IMR-90 (cell line): ENCODE results near the gene CCDC40. TPM values are rescaled to one million over a fixed set of nuclear protein-coding genes. Genes with fewer than 3 reads are reported as not detected.

Experiments used
- ATAC-seq: fragments of 200-7000 bp; cut with Tn5 transposase; 2 replicates; pipeline ENCODE4 v1.9.1; 2020; ENCODE audit warnings: low read depth, mild to moderate bottlenecking, moderate library complexity
- BruUV-seq: library from RNA; stranded (reverse); fragments of 400-500 nt; replicated peaks from 2 replicates; lab custom pipeline; 2021; lab: Mats Ljungman, UMichigan
- CTCF ChIA-PET: fragments of 300-600 bp; formaldehyde crosslinking; extraction: SDS; loops from one replicate; lab custom pipeline; 2021; ENCODE audit warnings: antibody characterized with exemption; lab: Yijun Ruan, JAX
- POLR2A ChIA-PET: fragments of 300-600 bp; sonication (Branson Sonifier 250); formaldehyde crosslinking; loops from one replicate; lab custom pipeline; 2022; ENCODE audit warnings: antibody characterized with exemption; ENCODE audit not compliant: unreplicated experiment; lab: Charles Lee
- DNase-seq: peaks from one replicate; pipeline ENCODE4 v3.0.0; 2013
- H2AFZ ChIP-seq: replicated peaks from 2 replicates; pipeline ENCODE3; 2013; ENCODE audit warnings: low read length, mild to moderate bottlenecking; ENCODE audit not compliant: poor library complexity
- H2AK5ac ChIP-seq: 2 replicates; pipeline ENCODE4 v1.6.1; 2013; ENCODE audit warnings: low read depth, low read length, inconsistent platforms
- H2AK9ac ChIP-seq: replicated peaks from 2 replicates; pipeline ENCODE3; 2013; ENCODE audit warnings: mild to moderate bottlenecking, low read depth, low read length, moderate library complexity; ENCODE audit not compliant: poor library complexity
- H2BK120ac ChIP-seq: 2 replicates; pipeline ENCODE4 v1.6.1; 2013; ENCODE audit warnings: low read depth, low read length, inconsistent platforms
- H2BK15ac ChIP-seq: 3 replicates; pipeline ENCODE4 v1.6.1; 2013; ENCODE audit warnings: low read depth, low read length, inconsistent platforms
- H2BK20ac ChIP-seq: 2 replicates; pipeline ENCODE4 v1.6.1; 2013; ENCODE audit warnings: low read depth, mild to moderate bottlenecking, inconsistent platforms, low read length, moderate library complexity
- H2BK5ac ChIP-seq: 2 replicates; pipeline ENCODE4 v1.6.1; 2013; ENCODE audit warnings: mild to moderate bottlenecking, low read depth, low read length, inconsistent platforms; ENCODE audit not compliant: poor library complexity, severe bottlenecking
- H3K14ac ChIP-seq: replicated peaks from 2 replicates; pipeline ENCODE4 v1.6.1; 2013; ENCODE audit warnings: low read depth, low read length, inconsistent platforms
- H3K18ac ChIP-seq: 2 replicates; pipeline ENCODE4 v1.6.1; 2013; ENCODE audit warnings: low read depth, low read length, control low read depth
- H3K23ac ChIP-seq: 2 replicates; pipeline ENCODE4 v1.6.1; 2013; ENCODE audit warnings: low read depth, low read length, inconsistent platforms
- H3K27ac ChIP-seq: 2 replicates; pipeline ENCODE4 v1.5.1; 2013; ENCODE audit warnings: mild to moderate bottlenecking, control low read depth, low read length; ENCODE audit not compliant: insufficient read depth
- H3K27me3 ChIP-seq: 2 replicates; pipeline ENCODE4 v1.6.1; 2013; ENCODE audit warnings: low read length; ENCODE audit not compliant: control insufficient read depth, insufficient read depth
- H3K36me3 ChIP-seq: 2 replicates; pipeline ENCODE4 v1.6.1; 2013; ENCODE audit warnings: low read length, mixed read lengths; ENCODE audit not compliant: control insufficient read depth, insufficient read depth
- H3K4ac ChIP-seq: 2 replicates; pipeline ENCODE4 v1.6.1; 2013; ENCODE audit warnings: low read depth, low read length, inconsistent platforms
- H3K4me1 ChIP-seq: 2 replicates; pipeline ENCODE4 v1.6.1; 2013; ENCODE audit warnings: low read length, mixed read lengths; ENCODE audit not compliant: control insufficient read depth, insufficient read depth
- H3K4me2 ChIP-seq: 2 replicates; pipeline ENCODE4 v1.6.1; 2013; ENCODE audit warnings: low read depth, mild to moderate bottlenecking, control low read depth, low read length, moderate library complexity
- H3K4me3 ChIP-seq: 2 replicates; pipeline ENCODE4 v1.5.1; 2013; ENCODE audit warnings: low read depth, mild to moderate bottlenecking, control low read depth, low read length, moderate library complexity; ENCODE audit not compliant: insufficient read depth
- H3K56ac ChIP-seq: 2 replicates; pipeline ENCODE4 v1.6.1; 2013; ENCODE audit warnings: low read length, inconsistent platforms; ENCODE audit not compliant: insufficient read depth; ENCODE audit errors: extremely low read depth
- H3K79me1 ChIP-seq, 2 experiments: 2 replicates each; pipeline ENCODE4 v1.6.1; 2013; ENCODE audit warnings: low read length in 2 of 2, inconsistent platforms in 1 of 2, low read depth in 1 of 2
- H3K9ac ChIP-seq: 2 replicates; pipeline ENCODE4 v1.6.1; 2013; ENCODE audit warnings: low read depth, low read length, control low read depth
- H3K9me1 ChIP-seq: 2 replicates; pipeline ENCODE4 v1.6.1; 2013; ENCODE audit warnings: low read length, inconsistent platforms; ENCODE audit not compliant: insufficient read depth
- H3K9me3 ChIP-seq: 2 replicates; pipeline ENCODE4 v1.6.1; 2013; ENCODE audit warnings: low read length; ENCODE audit not compliant: control insufficient read depth, insufficient read depth
- H4K20me1 ChIP-seq: 2 replicates; pipeline ENCODE4 v1.6.1; 2013; ENCODE audit warnings: low read length, inconsistent platforms; ENCODE audit not compliant: insufficient read depth
- H4K5ac ChIP-seq: 2 replicates; pipeline ENCODE4 v1.6.1; 2013; ENCODE audit warnings: mild to moderate bottlenecking, low read depth, low read length, control low read depth
- H4K8ac ChIP-seq, 2 experiments: 2 replicates each; pipeline ENCODE4 v1.6.1; 2013; ENCODE audit warnings: low read depth in 2 of 2, low read length in 2 of 2, control low read depth in 1 of 2, inconsistent platforms in 1 of 2
- H4K91ac ChIP-seq: 2 replicates; pipeline ENCODE4 v1.6.1; 2013; ENCODE audit warnings: low read depth, low read length, inconsistent platforms; ENCODE audit not compliant: insufficient read depth
- BHLHE40 ChIP-seq: fragments of 150-350 bp; IDR thresholded peaks from 2 replicates; pipeline ENCODE4 v1.6.1; 2016; ENCODE audit warnings: mild to moderate bottlenecking, low read depth, low read length
- FOS ChIP-seq: fragments of 150-350 bp; IDR thresholded peaks from 2 replicates; pipeline ENCODE4 v1.6.1; 2016; ENCODE audit warnings: low read depth, low read length
- MAFK ChIP-seq: IDR thresholded peaks from 2 replicates; pipeline ENCODE4 v1.6.1; 2012; ENCODE audit warnings: low read depth, low read length, improper control_type of control experiment
- MXI1 ChIP-seq: IDR thresholded peaks from 2 replicates; pipeline ENCODE4 v1.6.1; 2012; ENCODE audit warnings: low read depth, mild to moderate bottlenecking, low read length, moderate library complexity, borderline replicate concordance
- POLR2A ChIP-seq: IDR thresholded peaks from 2 replicates; pipeline ENCODE4 v1.6.1; 2012; ENCODE audit warnings: mild to moderate bottlenecking, low read depth, low read length
- RCOR1 ChIP-seq: IDR thresholded peaks from 2 replicates; pipeline ENCODE4 v1.6.1; 2012; ENCODE audit warnings: mild to moderate bottlenecking, low read length, improper control_type of control experiment; ENCODE audit not compliant: insufficient replicate concordance
- WGBS, 2 experiments: methylation state at CpG; one replicate each; pipeline versions ENCODE4 v1.1.5 to v1.1.7; 2013; ENCODE audit warnings: missing lambda C conversion rate in 2 of 2; ENCODE audit not compliant: insufficient read length in 1 of 2; ENCODE audit errors: extremely low coverage in 2 of 2; 5-methylcytosine and 5-hydroxymethylcytosine counted together
- dilution Hi-C: fragments of 300-500 bp; cut with HindIII; formaldehyde crosslinking; loops from one replicate; pipeline ENCODE4 v1.14.3; 2018; ENCODE audit warnings: low sequenced_read_pairs; ENCODE audit not compliant: unreplicated experiment
- in situ Hi-C: fragments of 300-500 bp; cut with MboI; formaldehyde crosslinking; loops from 3 replicates; pipeline ENCODE4 v1.14.3; 2019; ENCODE audit warnings: low sequenced_read_pairs, inconsistent platforms, mixed read lengths
- intact Hi-C: fragments of 100-400 bp; cut with micrococcal nuclease; formaldehyde crosslinking; loops from 2 replicates; pipeline ENCODE4 v1.10.0; 2022
- polyA plus RNA-seq, 3 experiments: library from polyadenylated mRNA; depleted of rRNA; stranded (reverse); fragments of >200 nt; gene quantifications; 2 replicates each; pipeline ENCODE4 v1.2.3, GENCODE V29; 2012; ENCODE audit warnings: low replicate concordance in 1 of 3
- total RNA-seq: library from RNA; depleted of rRNA; stranded (reverse); fragments of >200 nt; gene quantifications from 2 replicates; pipeline ENCODE4 v1.2.3, GENCODE V29; 2012

The CCDC40 gene
- total and polyA plus RNA-seq, 2 of the 4 experiments (the other 2 are of a cell fraction): 0.90 to 4.7 TPM

DNA sequence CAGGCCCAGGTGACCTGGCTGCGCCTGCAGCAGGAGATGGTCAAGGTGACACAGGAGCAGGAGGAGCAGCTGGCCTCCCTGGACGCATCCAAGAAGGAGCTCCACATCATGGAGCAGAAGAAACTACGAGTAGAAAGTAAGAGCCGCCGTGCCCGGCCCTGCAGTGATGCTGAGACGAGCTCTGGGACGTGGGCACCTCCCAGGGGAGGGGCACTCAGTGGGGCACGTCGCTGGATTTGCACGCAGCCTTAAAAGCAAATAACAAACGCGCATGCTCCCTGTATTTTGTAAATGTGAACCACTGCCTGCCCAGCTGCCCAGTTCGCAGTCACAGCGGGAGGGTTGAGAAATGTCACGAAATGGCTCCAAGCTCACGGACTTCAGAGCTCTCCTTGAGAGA, 49.6 kb downstream of the CCDC40 start:
- ChIA-PET POLR2A (no interaction called here), CTCF (no interaction called here)
- Histone ChIP-seq H2AK9ac (peak overlapping the region; percentile 19), H3K14ac (no peak overlapping the region), H2BK120ac (no peak overlapping the region), H3K23ac (no peak overlapping the region), H4K8ac (no peak overlapping the region), H3K36me3 (no peaks in the 10 kb centered on the region), H3K79me1 (no peaks in the 10 kb centered on the region), H3K27me3 (peaks cover 7% of the 10 kb centered on the region; the same call in 1 of the 2 replicates), H4K91ac (no peak overlapping the region), H3K18ac (no peak overlapping the region), H2BK5ac (no peak overlapping the region), H2BK15ac (no peak overlapping the region), H3K4me3 (no peak overlapping the region), H3K56ac (no peak overlapping the region), H3K9me1 (no peaks in the 10 kb centered on the region), H3K4me1 (no peaks in the 10 kb centered on the region), H3K27ac (no peak overlapping the region), H3K9ac (no peak overlapping the region), H4K5ac (no peak overlapping the region), H3K4ac (no peak overlapping the region), H2AFZ (no peak overlapping the region), H3K9me3 (no peaks in the 10 kb centered on the region), H4K20me1 (no peaks in the 10 kb centered on the region), H3K4me2 (no peak overlapping the region), H2BK20ac (no peak overlapping the region), H2AK5ac (no peak overlapping the region)
- DNase-seq (no peak), ATAC-seq (no peak)
- intact Hi-C loops (loop anchor here (10.0 kb wide), 1 partner anchor 169 kb away; no protein-coding TSS in a partner anchor), dilution Hi-C loops (no loop called here), in situ Hi-C loops (no loop called here)
- WGBS, 2 experiments: 74% methylated on average over 12 of the region's 17 CpGs; no CpG with 5 or more reads in 1 of the 2 experiments
- no TSS peak for BruUV-seq
- TF ChIP-seq POLR2A (no peak), RCOR1 (no peak), MXI1 (no peak), BHLHE40 (no peak), MAFK (no peak), FOS (no peak)
